H4 (cell line): ENCODE results near the gene ARF4. TPM values are rescaled to one million over a fixed set of nuclear protein-coding genes. Genes with fewer than 3 reads are reported as not detected.
"Not testable (repeated sequence)": the region's sequence is repeated elsewhere in the genome, so short reads cannot be mapped to it uniquely, and the experiment has no call there.

Experiments used
- DNase-seq: peaks from one replicate; pipeline ENCODE4 v3.0.0-alpha.2; 2015; ENCODE audit warnings: low spot score
- total RNA-seq: library from RNA; depleted of rRNA; stranded (reverse); fragments of >200 nt; shearing (Covaris generic); gene quantifications from 2 replicates; pipeline ENCODE4 v1.2.3, GENCODE V29; 2014; rRNA removed

The ARF4 gene
- total RNA-seq, result 209 and 245 TPM in 2 replicates

DNA sequence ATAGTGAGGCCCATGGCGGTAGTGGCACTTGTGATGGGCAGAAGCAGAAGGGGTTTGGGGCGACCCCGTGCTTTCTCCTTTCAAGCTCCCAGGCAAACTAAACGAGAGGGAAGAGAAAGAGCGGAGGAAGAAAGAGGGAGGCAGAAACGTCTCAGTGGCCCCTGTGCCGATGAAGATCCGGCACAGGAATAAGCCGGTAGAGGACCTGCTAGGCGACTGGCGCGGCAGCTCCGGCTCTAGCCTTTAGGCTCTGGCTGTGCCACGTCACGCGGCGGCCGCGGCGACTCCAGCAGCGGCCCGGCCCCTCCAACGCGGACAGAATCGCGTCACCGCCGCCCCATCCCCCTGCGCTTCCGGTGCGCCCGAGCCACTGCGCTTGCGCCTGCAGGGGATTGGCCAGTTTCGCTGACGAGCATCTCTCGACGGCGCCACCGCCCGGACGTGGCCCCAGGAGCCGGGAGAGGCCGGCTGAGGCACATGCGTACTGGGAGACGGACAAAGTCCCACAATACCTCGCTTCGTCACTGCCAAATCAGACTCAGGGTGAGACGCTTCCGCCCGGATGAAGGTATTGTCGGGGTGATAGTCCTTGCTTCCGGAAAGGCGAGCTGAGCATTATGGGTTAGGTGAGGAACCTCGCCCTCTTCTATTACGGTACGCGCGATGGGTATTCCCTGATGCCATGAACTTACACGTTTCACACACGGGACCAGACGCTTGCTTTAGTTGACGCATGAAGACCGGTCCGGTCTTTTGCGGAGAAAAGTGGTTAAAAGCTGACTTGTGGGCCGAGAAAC lies at the start of gene ARF4:
ARF4 (minus strand) TSS at position 218 of the 797 bp plus-strand sequence; CDS start at position 14, 204 bp downstream.
- DNase-seq, result peak; percentile 97

DNA sequence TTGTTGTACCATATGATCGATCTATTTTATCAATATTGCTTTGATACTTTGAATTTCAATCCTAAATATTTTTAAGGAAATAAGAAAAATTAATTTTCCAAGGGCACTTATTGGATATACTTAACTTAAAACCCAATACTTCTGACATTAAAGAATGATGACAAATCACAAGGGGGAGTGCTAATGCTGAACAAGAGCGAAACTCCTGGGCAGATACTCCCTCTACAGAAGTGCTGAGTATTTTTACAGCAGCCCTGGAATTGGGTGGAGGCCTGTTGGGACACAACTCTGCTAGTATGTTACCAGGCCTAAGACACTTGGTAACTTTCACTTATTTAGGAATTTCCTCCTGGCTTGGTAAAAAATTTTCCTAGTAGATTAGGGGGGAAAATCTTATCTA lies 49.6 kb upstream of the ARF4 start:
- no peak for DNase-seq

DNA sequence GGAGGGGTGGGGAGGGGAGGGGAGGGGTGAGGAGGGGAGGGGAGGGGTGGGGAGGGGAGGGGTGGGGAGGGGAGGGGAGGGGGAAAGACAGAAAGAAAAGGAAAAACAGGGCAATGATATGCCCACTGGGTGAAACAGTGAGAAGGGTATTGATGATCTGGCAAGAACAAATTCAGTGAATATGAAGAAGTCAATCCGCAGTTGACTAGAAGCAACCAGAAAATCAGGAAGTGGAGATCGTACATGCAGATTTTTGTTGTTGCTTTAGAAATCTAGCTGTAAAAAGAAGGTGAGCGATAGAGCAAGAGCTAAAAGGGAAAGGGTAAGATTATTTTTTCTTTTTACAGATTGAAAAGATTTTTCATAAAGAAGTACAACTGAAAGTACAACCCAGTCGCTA lies 47.6 kb upstream of the ARF4 start:
- DNase-seq, result no peak

DNA sequence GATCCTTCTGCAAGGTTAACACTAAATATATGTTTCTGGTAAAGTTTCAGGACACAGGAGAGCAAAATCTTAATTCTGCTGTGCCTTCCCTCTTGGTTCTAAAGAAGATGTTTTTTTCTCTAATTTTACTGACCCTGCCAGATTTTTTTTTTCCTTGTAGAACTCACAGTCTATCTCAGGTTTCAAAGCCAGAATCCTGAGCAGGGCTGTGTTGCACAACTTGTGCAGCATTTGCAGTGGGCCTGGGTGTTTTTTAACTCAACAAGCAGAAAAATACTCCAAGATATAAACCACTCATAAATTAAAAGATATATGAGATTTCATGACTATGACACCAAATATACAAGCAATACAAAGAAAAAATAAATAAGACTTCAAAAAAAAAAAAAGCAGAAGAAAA lies 40.2 kb upstream of the ARF4 start:
- no peak for DNase-seq

DNA sequence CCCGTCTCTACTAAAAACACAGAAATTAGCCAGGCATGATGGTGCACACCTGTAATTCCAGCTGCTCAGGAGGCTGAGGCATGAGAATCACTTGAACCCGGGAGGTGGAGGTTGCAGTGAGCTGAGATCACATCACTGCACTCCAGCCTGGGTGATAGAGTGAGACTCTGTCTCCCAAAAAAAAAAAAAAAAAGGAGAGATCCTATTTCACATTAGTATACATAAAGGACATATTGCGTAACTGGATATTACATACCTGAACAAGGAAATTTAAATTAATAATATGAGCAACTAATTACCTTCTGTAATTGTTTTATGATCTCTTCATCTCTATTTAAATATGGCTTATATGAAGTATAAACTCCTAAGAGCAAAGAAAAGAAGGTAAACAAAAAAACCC lies 37.1 kb upstream of the ARF4 start:
- not testable (repeated sequence) for DNase-seq

DNA sequence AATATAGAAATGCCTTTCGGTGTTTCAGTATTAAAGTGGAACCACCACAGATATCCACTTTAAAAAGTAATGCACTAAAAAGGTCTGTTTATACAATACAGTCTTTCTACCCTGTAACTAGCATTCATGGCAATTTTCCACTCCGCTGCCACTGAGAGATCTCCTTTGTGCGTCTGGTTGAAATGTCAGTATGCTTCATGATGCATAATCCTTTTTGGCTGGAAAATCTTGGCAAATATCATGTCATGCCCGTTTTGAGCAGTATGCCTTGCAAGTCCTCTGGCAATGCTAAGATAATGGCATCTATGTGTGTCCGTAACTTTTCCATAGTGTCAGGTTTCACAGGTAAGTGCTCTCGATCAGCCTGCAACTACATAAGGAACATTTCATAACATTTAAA lies 30.8 kb upstream of the ARF4 start:
- no peak for DNase-seq

DNA sequence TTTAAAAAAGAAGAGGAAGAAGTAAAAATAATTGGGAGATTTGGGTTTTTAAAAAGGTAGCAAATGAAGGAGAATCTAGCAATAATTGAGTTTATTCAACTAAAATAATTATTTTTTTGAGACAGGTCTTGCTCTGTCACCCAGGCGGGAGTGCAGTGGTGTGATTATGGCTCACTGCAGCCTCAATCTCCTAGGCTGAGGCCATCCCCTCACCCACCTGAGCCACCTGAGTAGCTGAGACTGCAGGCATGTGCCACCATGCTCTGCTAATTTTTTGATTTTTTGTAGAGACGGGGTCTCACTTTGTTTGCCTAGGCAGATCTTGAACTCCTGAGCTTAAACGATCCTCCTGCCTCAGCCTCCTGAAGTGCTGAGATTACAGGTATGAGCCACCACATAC lies 27.7 kb upstream of the ARF4 start:
- DNase-seq, result no peak

DNA sequence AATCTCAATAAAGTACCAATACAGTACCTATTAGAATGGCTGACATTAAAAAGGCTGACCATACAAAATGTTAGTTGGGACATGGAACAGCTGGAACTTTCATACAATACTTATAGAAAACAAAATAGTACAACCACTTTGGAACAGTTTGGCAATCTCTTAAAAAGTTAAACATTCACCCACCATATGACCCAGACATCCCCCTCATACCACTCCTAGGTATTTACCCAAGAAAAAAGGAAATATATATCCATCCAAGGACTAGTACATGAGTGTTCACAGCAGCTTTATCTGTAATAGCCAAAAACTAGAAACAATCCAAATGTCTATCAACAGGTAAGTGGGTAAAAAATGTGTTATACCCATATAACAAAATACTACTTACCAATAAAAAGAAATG lies 25.2 kb upstream of the ARF4 start:
- DNase-seq, result no peak

DNA sequence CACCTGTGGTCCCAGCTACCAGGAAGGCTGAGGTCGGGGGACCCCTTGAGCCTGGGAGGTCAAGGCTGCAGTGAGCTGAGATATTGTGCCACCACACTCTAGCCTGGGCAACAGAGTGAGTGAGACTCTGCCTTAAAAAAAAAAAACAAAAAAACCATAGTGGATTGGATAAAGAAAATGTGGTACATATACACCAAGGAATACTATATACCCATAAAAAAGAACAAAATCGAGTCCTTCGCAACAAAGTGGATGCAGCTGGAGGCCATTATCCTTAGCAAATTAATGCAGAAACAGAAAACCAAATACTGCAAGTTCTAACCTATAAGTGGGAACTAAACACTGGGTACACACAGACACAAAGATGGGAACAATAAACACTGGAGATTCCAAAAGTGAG lies 20.6 kb upstream of the ARF4 start:
- no peak for DNase-seq

DNA sequence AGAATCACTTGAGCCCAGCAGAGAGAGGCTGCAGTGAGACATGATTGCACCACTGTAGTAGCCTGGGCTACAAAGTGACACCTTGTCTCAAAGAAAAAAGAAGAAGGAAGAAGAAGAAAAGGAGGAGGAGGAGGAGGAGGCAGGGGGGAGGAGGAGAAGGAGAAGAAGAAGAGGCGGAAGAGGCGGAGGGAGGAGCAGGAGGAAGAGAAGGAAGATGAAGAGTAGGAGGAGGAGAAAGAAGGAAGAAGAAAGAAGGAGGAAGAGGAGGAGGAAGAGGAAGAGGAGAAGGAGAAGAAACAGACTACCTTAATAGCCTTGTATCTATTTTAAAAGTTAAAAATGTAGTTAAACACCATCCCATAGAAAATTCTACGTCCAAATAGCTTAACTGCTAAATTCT lies 19.1 kb upstream of the ARF4 start:
- DNase-seq, result no peak

DNA sequence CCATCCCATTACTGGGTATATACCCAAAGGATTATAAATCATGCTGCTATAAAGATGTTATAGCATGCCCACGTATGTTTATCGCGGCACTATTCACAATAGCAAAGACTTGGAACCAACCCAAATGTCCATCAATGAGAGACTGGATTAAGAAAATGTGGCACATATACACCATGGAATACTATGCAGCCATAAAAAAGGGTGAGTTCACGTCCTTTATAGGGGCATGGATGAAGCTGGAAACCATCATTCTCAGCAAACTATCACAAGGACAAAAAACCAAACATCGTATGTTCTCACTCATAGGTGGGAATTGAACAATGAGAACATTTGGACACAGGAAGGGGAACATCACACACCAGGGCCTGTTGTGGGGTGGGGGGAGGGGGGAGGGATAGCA lies 14.7 kb upstream of the ARF4 start:
- DNase-seq, result not testable (repeated sequence)

DNA sequence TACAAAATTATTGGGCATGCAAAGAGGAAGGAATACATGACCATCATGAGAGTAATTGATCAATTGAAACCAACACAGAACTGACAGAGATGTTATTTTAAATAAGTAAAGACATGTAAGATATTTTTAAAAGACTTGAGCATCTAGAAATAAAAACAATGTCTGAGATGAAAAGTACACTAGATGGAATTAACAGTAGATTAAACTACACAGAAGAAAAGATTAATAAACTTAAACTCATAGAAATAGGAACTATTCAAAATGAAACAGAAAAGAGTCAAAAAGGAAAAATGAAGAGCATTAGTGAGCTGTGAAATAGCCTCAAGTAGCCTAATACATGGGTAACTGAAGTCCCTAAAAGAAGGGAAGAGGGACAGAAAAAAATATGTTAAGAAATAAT lies 8.5 kb upstream of the ARF4 start:
- no peak for DNase-seq

DNA sequence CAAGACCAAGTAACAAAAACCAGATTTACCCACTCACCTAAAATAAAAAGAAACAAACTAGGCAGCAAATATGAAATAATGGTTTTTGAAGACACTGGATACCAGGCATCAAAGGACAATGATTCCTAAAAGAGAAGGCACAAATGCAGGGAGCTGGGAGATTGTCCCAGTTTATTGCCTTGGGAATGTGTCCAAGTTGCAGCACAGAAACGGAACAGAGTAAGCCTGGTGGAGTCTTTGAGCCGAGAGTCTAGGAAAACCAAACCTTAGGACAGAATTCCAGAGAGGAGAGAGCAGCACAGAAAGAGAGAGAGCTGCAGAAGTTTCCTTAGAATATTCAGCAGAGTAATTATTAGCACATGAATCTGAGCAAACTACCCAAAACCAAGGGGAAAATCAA lies 7.8 kb upstream of the ARF4 start:
- DNase-seq, result no peak

DNA sequence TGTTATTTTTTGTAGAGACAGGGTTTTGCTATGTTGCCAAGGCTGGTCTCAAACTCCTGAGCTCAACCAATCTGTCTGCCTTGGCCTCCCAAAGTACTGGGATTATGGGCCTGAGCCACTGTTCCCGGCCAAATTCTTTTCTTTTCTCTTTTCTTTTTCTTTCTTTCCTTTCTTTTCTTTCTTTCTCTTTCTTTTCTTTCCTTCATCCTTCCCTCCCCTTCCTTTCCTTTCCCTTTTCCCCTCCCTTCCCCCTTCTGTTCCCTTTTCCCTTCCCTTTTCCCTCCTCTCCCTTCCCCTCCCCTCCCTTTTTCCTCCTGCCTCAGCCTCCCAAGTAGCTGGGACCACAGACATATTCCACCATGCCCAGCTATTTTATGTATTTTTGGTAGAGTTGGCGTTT lies 3.1 kb upstream of the ARF4 start:
- no peak for DNase-seq

DNA sequence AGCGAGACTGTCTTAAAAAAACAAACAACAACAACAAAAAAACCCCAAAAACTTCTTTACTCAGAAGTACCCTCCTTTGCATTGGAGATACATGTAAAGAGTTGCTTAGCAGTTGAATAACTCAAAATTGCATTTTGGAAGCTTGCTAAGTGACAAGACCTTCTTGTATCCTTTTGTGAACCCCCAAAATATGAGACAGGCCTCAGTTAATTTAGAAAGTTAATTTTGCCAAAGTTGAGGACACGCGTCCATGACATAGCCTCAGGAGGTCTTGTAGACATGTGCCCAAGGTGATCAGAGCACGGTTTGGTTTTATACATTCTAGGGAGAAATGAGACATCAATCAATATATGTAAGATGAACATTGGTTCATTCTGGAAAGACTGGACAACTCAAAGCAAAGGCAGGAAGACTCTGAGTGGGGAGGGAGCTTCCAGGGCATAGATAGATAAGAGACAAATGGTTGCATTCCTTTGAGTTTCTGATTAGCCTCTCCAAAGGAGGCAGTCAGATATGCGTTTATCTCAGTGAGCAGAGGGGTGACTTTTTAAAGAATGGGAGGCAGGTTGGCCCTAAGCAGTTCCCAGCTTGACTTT lies 1.7 kb upstream of the ARF4 start:
- no peak for DNase-seq

DNA sequence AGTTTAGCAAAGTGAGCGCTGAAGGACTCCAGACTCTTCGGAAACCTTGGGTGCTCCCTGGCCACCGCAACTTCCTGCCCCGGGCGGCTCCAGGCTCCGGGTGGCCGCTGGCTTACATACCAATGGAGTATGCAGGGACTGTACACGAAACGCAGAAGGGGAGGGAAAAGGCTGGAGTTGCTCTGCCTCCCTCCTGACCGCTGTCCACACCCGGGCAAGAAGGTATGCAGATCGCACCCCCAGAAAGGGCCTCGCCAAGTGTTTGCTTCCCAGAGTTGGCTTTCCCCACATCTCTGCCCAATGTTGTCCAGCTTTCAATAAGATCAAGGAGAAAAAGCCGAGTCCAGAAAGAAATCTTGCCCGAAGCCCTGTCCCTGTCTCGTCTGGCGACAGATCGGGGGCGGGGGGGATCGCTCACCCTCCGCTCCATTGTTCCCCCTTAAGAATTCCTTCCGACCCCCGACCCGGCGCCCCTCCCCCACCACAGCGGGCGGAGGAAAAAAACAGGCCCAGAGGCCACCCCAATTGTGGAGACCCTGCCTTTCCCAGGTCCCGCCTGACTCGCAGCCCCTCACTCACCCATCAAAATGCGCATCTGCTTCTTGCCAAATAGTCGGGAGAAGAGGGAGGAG lies 533 bp downstream of the ARF4 start:
- peak; percentile 57 for DNase-seq

DNA sequence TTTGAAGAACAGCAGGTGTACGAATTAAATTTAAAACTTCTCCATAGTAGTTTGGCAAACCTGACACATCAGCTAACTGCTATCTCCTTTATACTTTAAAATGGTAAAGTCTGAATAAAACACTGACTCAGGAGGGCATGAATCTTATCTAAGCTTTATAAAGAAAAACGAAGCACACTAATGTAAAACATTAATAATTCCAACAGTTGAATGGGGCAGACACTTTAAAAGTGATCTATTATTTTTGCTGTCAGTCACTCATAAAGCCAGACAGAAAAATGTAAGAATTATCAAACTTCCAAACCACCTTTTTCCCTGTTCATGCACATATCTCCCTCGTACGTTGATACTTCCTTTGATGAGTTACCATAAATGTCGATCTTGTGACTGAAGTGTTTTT lies 2.6 kb downstream of the ARF4 start:
- DNase-seq, result no peak

DNA sequence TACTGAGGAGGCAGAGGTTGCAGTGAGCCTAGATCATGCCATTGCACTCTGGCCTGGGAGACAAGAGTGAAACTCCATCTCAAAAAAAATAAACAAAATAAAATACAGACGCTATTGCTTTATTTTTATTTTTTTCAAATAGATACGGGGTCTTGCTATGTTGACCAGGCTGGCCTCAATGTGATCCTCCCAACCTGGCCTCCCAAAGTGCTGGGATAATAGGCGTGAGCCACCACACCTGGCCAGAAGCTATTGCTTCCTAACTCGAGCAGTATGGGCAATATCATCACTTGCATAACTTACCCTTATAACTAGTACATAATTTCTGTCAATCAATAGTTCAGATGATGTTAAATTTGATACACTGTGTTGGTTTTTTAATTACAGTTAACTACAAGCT lies 3.0 kb downstream of the ARF4 start:
- DNase-seq, result no peak

DNA sequence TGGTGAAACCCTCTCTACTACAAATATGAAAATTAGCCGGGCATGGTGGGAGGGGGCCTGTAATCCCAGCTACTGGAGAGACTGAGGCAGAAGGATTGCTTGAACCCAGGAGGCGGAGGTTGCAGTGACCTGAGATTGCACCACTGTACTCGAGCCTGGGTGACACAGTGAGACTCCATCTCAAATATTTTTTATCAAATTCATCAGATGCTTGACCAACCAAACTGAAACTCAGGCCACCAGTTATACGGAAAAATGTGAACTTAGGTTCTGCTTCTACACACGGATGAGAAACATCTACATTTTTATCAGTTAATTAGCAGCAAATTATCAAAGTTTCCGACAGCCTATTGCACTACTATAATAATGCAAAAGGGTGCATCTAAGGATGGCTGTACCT lies 4.8 kb downstream of the ARF4 start:
- no peak for DNase-seq

DNA sequence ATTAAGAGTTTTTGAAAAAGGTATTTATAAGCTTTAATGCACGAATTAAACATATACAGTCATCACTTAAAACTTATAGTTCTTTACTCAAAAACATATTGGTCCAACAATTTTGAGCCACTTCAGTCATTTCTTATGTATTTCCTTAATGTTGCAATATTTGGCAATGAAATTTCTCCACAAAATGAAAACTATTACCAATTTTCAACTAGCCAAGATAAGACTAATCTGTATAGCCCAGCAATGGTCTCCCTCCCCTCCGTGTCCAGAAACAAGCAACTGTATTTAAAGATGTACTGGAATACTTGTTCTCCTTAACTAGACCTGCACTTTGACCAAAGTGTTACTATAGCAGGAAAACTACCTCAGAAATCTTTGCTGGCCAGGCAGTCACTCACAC lies 9.2 kb downstream of the ARF4 start:
- no peak for DNase-seq

DNA sequence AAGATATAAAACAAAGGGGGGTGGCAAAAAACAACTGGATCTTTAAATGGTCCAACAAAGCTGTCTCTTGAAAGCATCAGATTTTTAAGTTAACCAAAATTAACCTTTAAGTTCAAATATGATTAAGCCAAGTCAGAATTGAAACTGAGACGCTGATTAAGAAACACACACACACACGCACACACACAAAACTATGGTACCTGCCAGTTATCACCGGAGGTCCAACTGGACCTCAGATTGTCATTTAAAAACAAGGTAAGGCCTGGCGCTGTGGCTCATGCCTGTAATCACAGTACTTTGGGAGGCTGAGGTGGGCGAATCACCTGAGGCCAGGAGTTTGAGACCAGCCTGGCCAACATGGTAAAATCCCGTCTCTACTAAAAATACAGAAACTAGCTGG lies 10.4 kb downstream of the ARF4 start:
- no peak for DNase-seq

DNA sequence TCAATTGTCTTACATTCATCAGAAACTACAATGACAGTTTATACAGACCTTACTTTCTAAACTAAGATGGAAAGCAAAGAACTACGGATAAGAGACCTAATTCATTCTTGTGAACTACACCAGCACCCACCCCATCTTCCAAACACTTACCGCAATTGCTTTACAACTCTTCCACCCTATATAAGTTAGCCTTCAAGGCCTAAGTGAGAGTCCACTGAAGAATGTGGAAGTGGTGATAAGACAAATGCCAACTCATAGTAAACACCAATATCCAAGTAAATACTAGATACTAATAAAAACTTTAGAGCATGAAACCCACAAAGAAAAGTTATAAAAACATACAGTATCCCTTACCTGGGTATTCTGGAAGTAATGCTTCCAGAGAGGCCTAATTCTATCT lies 13.6 kb downstream of the ARF4 start:
- no peak for DNase-seq

DNA sequence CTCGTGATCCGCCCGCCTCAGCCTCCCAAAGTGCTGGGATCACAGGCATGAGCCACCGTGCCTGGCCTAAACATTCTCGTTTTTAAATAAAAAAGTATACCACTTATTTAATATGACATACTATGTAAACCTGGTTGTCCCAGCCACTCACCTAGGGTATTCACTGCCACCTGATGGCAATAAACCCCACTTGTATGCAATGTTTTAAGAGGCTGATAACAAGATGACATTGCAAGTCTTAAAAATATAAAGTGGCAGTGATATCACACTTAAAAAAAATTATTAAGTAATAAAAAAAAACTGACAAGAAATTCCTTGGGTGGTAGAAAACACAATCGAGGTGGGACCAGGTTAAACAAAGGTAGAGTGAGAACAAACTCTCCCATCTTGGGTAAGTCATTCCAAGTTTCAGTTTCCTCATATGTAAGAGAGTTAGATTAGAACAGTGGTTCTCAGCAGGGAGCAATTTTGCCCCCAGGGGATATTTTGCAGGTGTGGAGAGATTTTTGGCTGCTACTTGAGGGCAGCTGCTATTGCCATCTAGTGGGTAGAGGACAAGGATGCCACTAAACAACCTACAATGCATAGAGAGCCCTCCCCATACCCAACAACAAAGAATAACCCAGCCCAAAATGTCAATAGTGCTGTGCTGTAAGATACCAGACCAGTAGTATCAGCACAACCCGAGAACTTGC lies 14.5 kb downstream of the ARF4 start:
- peak; percentile 3 for DNase-seq
